GM18511 (cell line): ENCODE measurements around the gene ZNF789.
A peak's percentile ranks its signal among the peaks of the same experiment; 100 is the strongest.

Source experiments
- ATAC-seq: cut with Tn5 transposase; IDR thresholded peaks from one replicate; pipeline ENCODE4 v1.9.1; 2021; ENCODE audit warnings: mild to moderate bottlenecking, moderate library complexity; ENCODE audit not compliant: unreplicated experiment

Gene ZNF789

GRCh38 chr7:99457650-99458493 lies 14.8 kb upstream of the ZNF789 start:
- ATAC-seq: no peak

DNA sequence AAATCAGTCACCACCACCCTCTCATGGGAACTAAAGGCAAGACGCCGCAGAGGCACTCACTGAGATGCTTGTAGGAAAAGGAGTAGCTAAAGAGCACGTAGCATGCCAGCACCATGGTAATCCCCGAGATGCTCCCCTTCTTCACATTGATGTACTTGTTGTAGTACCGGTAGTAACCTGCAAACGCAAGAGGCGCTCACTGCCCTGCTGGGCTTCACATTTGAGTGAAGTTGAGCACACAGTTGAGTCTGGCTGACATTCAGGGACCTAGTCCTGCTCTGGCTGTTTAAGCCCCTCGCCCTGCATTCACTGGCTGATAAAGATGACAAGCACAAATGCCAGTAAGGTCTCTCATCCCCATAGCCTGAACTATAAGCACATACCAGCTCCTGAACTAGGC lies 13.6 kb upstream of the ZNF789 start:
- ATAC-seq: no peak

- ATAC-seq: no peak
Measured at GRCh38 chr7:99460651-99461050, 12.0 kb upstream of the ZNF789 start.

GRCh38 chr7:99461221-99461620 lies 11.5 kb upstream of the ZNF789 start:
- no peak for ATAC-seq

GRCh38 chr7:99465421-99465768 lies 7.3 kb upstream of the ZNF789 start:
- ATAC-seq: no peak

- ATAC-seq: no peak
Measured at GRCh38 chr7:99468336-99468918, 4.3 kb upstream of the ZNF789 start.

DNA sequence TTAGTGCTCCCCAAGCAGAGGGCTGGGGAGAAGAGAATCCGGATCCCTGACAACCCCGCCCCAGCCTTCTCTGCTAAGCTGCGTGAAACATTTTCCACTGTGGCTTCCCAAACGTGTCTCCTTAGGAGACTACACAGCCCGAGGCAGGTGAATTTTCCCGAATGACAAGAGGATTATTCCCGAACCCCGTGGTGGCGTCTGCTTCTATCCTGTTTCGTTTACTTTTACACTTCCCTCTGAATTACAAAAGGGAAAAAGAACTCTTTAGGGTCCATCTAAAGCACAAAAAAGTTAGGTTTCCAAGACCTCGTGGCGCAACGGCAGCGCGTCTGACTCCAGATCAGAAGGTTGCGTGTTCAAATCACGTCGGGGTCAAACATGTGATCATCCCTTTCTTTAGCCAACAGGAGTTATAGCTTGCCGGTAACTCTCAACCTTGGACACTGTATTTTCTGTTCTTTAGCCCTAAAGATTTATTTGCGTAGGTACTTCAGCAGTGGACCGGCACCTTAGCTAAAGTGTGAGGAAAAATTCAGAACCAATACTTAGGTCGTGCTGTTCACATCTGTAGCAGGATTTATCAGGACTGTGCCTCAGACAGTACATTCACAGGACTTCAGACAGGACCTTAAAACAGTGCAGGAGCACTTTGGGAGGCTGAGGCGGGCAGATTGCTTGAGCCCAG lies 3.2 kb upstream of the ZNF789 start:
- no peak for ATAC-seq

GRCh38 chr7:99473315-99473596 lies 566 bp downstream of the ZNF789 start:
- ATAC-seq: peak; percentile 7

- no peak for ATAC-seq
Measured at GRCh38 chr7:99476107-99476506, 3.4 kb downstream of the ZNF789 start.

DNA sequence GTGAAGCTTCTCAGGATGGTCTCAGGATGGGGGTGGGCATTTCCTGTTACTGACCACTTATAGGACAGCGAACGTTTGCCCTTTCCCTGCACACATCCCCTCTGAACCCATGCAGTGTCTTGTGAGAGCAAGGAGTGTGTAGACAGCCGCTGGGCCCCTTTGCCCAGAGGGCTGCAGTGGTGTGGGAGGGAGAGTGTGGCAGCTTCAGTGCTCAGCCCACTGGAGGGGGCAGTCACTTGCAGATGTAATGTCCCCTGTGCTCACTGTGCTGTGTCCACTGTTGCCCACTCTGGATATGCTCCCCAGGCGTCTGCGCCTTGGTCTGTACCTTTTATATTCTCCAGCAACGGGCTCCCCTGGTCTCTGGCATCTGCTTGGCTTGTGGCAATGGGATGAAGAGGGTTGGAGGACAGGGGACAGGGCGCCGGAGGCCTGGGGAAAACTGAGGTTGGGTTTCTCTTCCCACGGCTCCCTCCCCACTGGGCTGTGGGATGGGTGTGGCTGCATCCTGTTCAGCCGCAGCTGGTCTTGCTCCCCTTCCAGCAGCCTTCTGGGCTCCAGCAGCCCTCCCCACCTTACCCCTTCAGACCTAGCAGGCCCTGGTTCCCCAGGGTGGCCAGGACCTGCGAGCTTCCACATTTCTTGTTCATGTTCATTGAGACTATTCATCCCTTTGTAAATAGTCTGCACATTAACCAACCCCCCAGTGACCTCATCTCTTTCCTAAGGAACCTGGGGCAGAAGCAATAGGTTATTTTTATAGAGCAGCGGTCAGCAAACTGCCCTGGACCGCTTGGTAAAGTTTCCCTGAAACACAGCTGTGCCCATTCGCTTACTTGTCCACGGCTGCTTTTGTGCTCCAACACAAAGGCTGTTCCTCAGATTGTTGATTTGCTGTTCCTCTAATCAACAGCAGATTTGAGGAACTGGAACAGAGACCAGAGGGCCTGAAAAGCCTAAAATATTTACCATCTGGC lies 6.1 kb downstream of the ZNF789 start:
- no peak for ATAC-seq

- no peak for ATAC-seq
Measured at GRCh38 chr7:99485094-99485493, 12.4 kb downstream of the ZNF789 start.

DNA sequence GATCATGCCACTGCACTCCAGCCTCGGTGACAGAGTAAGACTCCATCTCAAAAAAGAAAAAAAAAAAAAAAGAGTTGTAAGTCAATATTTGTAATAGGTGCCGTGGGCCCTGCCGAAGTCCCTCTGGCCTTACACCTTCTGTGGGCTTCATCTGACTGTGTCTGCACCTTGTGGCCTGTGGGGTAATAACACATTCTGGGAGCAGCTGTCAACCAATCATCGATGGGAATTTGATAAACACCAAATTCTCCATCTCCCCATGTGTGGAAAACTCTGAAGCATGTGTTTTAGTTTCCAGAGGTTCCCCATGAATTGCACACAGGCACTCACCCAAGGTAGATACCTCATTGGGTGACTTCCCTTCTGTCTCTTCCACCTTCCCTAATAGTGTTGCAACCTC lies 16.5 kb downstream of the ZNF789 start:
- no peak for ATAC-seq

- no peak for ATAC-seq
Measured at GRCh38 chr7:99490878-99491277, 18.2 kb downstream of the ZNF789 start.

DNA sequence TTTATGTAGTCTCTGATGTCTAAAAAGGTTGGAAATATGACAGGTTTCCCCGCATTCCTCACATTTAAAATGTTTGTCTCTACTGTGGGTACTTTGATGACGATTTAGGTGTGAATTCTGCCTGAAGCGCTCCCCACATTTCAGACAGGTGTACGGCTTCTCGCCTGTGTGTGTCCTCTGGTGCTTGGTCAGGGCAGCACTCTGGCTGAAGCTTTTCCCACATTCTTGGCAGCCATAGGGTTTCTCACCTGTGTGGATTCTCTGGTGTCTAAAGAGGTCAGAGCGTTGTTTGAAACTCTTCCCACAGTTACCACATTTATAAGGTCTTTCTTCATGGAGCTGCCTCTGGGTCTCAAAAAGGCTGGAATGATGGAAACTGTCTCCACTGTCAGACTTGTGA lies 21.1 kb downstream of the ZNF789 start:
- no peak for ATAC-seq

DNA sequence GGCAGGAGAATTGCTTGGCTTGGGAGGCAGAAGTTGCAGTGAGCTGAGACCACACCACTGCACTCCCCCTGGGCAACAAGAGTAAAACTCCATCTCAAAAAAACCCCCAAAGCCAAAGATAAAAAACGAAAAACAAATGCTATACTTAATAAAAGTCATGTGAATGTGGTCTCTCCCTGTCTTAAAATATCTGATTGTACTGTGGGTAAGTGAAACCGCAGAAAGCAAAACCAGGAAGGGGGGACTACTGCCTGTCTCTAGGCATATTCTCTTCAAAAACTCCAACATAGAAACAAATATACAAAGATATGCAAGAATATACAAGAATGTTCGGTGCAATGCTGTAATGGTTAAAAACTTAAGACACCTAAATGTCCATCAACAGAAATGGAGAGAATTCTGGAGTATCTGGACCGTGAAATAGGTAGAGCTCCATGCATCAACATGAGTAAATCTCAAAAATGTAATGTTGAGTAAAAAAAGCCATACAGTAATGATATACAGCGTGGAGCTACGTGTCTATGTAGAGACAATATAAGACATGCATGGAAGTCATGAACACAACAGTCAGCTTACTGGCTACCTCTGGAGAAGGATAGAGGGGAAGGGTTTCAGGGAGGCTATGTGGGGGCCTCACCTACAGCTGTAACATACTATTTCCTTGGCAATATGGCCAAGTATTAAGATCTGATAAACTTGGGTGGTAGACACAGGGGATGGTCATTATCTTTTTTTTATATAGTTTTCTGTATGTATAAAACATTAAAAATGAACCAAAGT lies 25.3 kb downstream of the ZNF789 start:
- no peak for ATAC-seq

DNA sequence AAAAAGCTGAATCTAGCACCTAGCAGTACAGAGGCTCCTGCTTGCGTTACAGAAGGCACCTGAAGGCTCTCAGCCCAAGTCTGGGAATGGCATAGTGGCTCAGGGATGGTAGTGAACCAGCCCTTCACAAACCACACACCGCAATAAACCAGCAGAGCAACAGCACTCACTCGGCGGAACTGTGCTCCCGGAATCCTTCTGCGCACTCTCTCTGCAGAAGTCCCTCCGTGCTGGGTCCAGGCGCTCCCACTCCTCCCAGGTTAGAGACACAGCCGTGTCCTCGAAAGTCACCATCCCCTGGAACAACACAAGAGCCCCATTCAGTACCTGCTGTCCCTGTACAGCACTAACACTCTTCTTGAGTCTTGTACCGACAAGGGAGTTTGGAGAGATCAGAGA lies 25.9 kb downstream of the ZNF789 start:
- ATAC-seq: no peak

DNA sequence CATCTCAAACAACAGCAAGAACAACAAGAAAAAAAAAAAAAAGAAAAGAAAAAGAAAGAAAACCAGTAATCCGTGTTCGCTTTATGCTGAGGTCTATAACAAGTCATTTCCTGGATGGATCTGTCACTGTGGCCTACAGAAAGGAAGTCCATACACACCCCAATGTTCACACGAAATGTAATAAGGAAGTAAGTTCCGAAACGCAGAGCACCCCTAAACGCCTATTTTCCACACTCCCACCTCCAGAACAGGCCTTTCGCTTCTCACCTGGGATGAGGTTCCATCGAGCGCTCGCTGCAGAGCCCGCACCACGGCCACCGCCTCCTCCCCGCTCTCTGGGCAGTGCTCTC lies 26.7 kb downstream of the ZNF789 start:
- ATAC-seq: peak; percentile 28

GRCh38 chr7:99499721-99500636 lies 27.3 kb downstream of the ZNF789 start, which contains the start of gene ZNF394:
Gene ZNF394, minus strand, starts transcription at chr7:99500281. Its CDS starts 188 bp downstream, at chr7:99500093.
- peak; percentile 47 for ATAC-seq

DNA sequence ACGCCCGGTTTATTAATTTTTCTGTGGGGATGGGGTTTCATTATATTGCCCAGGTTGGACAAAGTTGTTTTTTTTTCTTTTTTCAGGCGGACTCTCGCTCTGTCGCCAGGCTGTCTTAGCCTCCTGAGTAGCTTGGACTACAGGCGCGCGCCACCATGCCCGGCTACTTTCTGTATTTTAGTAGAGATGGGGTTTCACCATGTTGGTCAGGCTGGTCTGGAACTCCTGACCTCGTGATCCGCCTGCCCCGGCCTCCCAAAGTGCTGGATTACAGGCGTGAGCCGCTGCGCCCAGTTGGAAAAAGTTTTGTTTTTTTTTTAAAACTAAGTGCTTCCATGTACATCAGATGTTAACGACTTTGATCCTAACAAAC lies 27.9 kb downstream of the ZNF789 start:
- ATAC-seq: no peak
